AG08395 (cell line): Measurements from ENCODE around the gene MRPL37.
"Not testable (repeated sequence)": the region's sequence is repeated elsewhere in the genome, so short reads cannot be mapped to it uniquely, and the experiment has no call there.

Experiments
- DNase-seq: peaks from one replicate; pipeline ENCODE4 v3.0.0; 2012; ENCODE audit warnings: mixed read lengths, low spot score

MRPL37 gene

GRCh38 chr1:54220004-54220811 lies 20.2 kb downstream of the MRPL37 start:
- peak; percentile 64 for DNase-seq

GRCh38 chr1:54221113-54221834 lies 21.3 kb downstream of the MRPL37 start:
- DNase-seq = no peak

GRCh38 chr1:54221867-54222484 lies 22.0 kb downstream of the MRPL37 start:
- no peak for DNase-seq

GRCh38 chr1:54222711-54223110 lies 22.7 kb downstream of the MRPL37 start:
- no peak for DNase-seq

- DNase-seq = no peak
These were observed 23.7 kb downstream of the MRPL37 start for GRCh38 chr1:54223441-54224202.

DNA sequence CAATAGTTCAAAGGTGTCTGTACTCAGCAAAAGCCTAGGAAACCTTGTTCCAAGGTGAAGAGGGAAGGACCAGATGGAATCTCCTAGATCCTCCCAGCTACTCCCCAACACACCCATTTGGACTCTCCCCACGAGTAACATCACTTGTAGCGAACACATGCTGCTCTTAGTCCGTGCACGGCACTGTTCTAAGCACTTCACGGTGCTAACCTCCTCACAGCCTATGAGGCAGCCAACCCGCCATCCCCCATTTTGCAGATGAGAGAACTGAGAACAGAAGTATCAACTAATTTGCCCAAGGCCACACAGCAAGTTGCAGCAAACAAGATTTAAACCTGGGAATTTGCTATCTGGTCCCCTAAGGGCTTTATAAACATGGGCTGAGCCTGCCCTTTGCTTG lies 24.3 kb downstream of the MRPL37 start:
- DNase-seq = no peak

GRCh38 chr1:54225378-54225777 lies 25.4 kb downstream of the MRPL37 start:
- no peak for DNase-seq

DNA sequence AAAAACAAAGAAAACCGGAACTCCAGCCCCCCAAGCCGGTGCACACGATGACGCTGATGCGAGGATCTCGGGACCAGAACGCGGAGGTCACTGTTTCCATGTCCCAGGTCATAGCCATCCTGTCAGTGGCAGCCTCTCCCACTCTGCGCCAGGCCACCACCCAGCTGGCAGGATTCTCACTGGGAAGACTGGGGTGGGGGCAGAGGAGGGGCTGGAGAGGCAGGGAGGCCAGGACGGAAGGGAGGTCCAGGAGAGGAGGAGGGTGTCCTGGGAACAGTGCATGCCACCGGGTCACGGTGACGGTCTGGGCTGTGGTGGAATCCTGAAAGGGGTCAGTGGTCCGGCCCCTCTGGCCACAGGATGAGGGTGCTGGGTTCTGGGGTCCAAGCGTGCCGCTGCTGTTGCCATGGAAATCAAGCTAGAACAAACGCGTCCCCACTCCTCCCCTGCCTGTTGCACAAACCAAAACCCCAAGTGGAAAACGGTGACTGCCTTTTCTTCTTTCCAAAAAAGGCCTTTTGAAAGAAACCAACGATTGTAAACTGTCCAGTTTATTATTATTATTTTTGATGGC lies 26.1 kb downstream of the MRPL37 start:
- no peak for DNase-seq

- DNase-seq = peak; percentile 79
These were observed 27.2 kb downstream of the MRPL37 start for GRCh38 chr1:54227091-54227602.

- no peak for DNase-seq
These were observed 27.9 kb downstream of the MRPL37 start for GRCh38 chr1:54227891-54228310.

- DNase-seq = no peak
These were observed 28.7 kb downstream of the MRPL37 start for GRCh38 chr1:54228638-54229079.

GRCh38 chr1:54229281-54229891 lies 29.4 kb downstream of the MRPL37 start:
- peak; percentile 62 for DNase-seq

GRCh38 chr1:54230507-54231339 lies 30.8 kb downstream of the MRPL37 start:
- no peak for DNase-seq

DNA sequence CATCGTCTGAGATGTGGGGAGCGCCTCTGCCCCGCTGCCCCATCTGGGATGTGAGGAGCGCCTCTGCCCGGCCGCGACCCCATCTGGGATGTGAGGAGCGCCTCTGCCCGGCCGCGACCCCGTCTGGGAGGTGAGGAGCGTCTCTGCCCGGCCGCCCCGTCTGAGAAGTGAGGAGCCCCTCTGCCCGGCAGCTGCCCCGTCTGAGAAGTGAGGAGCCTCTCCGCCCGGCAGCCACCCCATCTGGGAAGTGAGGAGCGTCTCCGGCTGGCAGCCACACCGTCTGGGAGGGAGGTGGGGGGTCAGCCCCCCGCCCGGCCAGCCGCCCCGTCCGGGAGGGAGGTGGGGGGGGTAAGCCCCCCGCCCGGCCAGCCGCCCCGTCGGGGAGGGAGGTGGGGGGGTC lies 33.2 kb downstream of the MRPL37 start:
- DNase-seq = not testable (repeated sequence)

- DNase-seq = no peak
These were observed 34.3 kb downstream of the MRPL37 start for GRCh38 chr1:54234284-54234683.

DNA sequence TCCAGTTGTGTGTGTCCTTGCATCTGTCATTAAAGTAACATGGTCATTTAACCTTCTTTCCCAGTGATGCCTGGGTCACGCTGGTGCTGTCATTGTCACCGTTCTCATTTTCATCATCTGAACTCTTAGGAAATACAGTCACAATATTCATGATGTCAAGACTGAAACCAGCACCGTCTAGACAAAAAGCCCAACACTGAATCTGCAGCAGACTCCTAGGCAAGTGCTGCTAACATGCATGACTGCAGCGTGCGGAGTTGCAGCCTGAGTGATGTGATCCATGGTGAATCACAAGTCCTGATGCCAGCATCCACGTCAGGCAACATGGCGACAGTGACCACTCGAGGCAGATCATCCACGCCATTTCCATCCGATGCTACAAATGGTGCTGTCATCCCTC lies 37.6 kb downstream of the MRPL37 start:
- no peak for DNase-seq

GRCh38 chr1:54238353-54239034 lies 38.5 kb downstream of the MRPL37 start:
- DNase-seq = no peak

- DNase-seq = no peak
These were observed 39.0 kb downstream of the MRPL37 start for GRCh38 chr1:54239035-54239383.

DNA sequence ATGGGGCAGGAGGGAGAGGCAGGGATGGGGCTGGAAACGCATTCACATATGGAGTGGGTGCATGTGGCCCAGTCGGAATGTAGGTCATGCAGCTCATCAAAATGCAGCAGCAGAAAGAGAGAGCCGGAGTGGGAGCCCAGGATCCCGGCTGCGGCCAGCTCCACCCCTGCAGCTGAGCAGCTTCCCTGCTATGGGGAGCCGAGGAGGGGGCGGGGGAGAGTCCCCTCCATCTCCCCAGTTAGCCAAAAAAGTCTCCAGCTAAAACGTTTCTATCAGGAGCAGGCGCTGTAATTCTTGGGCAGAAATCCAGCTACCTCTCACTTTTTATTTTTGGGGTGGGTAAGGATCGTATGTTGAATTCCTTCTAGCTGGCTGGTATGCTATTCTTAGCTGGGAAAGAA lies 39.7 kb downstream of the MRPL37 start:
- no peak for DNase-seq
